ENCODE data around the gene NFKBIB.

Gene NFKBIB

GRCh38 chr19:38904581-38905539 lies 5.1 kb downstream of the NFKBIB start:
- TF ChIP-seq CTCF (conservative IDR thresholded peaks at IDR 0.05; ENCODE audit: low read depth): no peak
- ChIA-PET CTCF (no interaction called here), POLR2A (ENCODE audit: low non-redundant PET) (no interaction called here)
- no peak for DNase-seq (ENCODE audit: low spot score)
- H3K27ac ChIP-seq: no peak overlapping the region

GRCh38 chr19:38905620-38906019 lies 5.9 kb downstream of the NFKBIB start:
- no peak overlapping the region for H3K27ac ChIP-seq
- CTCF ChIA-PET: no interaction called here
- DNase-seq (ENCODE audit: low spot score): no peak
- POLR2A ChIA-PET (ENCODE audit: low non-redundant PET): no interaction called here
- no peak for TF ChIP-seq CTCF (conservative IDR thresholded peaks at IDR 0.05; ENCODE audit: low read depth)

- DNase-seq (ENCODE audit: low spot score): no peak
- POLR2A ChIA-PET (ENCODE audit: low non-redundant PET): no interaction called here
- CTCF ChIA-PET: interaction anchor here (0.6 to 0.8 kb wide), 2 partner anchors 67 to 520 kb away, joined by 3 to 4 read pairs; no protein-coding TSS in a partner anchor
- peak overlapping the region; percentile 9; the same call in 1 of the 2 replicates for H3K27ac ChIP-seq
- no peak for TF ChIP-seq CTCF (conservative IDR thresholded peaks at IDR 0.05; ENCODE audit: low read depth)
Measured at GRCh38 chr19:38907227-38907626, 7.5 kb downstream of the NFKBIB start.

- TF ChIP-seq CTCF (conservative IDR thresholded peaks at IDR 0.05; ENCODE audit: low read depth): no peak
- H3K27ac ChIP-seq: peak overlapping the region; percentile 9; the same call in 1 of the 2 replicates
- ChIA-PET CTCF (no interaction called here), POLR2A (ENCODE audit: low non-redundant PET) (no interaction called here)
- DNase-seq (ENCODE audit: low spot score): no peak
Measured at GRCh38 chr19:38907670-38908069, 7.9 kb downstream of the NFKBIB start.

- TF ChIP-seq CTCF (conservative IDR thresholded peaks at IDR 0.05; ENCODE audit: low read depth): no peak
- POLR2A ChIA-PET (ENCODE audit: low non-redundant PET): no interaction called here
- CTCF ChIA-PET: interaction anchor here (0.6 kb wide), 2 partner anchors 45 to 136 kb away, joined by 5 read pairs; no protein-coding TSS in a partner anchor
- DNase-seq (ENCODE audit: low spot score): no peak
- H3K27ac ChIP-seq: peak overlapping the region; percentile 30; the same call in 1 of the 2 replicates
Measured at GRCh38 chr19:38908911-38909310, 9.1 kb downstream of the NFKBIB start.

GRCh38 chr19:38910488-38910887 lies 10.7 kb downstream of the NFKBIB start:
- no peak for TF ChIP-seq CTCF (conservative IDR thresholded peaks at IDR 0.05; ENCODE audit: low read depth)
- ChIA-PET CTCF (no interaction called here), POLR2A (ENCODE audit: low non-redundant PET) (no interaction called here)
- H3K27ac ChIP-seq: no peak overlapping the region
- DNase-seq (ENCODE audit: low spot score): no peak

Measured in RWPE1 (cell line).